Measurements from ENCODE around the gene AKAP13.

DNA sequence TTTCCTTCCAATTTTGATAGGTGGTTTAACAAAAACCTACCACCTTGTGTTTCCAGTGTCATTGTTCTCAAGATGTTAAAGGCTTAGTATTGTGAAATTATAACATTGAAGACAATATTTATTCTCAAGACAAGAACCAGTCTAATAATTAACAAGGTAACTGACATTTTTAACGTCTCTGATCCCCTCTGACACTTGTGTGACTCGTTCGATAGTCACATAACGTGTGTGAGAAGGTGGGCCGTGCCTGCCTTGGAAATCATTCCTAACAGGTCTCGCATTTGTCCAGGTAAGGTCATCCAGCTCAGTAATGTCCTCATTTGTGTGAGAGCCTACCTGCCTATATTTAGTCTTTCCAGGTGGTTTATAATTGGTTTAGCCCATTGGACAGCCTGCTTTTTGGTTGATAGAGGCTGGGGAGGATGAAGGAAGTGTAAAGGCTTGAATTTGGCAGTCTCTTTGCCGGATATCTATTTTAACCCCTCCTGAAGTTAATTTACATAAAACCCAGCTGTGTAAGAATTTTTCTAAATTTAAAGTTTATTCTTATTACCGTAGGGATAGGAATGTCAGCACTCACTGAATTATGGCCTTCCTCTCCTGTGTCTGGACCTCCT lies 94.4 kb downstream of the AKAP13 start:
- TF ChIP-seq, protein P1, sequence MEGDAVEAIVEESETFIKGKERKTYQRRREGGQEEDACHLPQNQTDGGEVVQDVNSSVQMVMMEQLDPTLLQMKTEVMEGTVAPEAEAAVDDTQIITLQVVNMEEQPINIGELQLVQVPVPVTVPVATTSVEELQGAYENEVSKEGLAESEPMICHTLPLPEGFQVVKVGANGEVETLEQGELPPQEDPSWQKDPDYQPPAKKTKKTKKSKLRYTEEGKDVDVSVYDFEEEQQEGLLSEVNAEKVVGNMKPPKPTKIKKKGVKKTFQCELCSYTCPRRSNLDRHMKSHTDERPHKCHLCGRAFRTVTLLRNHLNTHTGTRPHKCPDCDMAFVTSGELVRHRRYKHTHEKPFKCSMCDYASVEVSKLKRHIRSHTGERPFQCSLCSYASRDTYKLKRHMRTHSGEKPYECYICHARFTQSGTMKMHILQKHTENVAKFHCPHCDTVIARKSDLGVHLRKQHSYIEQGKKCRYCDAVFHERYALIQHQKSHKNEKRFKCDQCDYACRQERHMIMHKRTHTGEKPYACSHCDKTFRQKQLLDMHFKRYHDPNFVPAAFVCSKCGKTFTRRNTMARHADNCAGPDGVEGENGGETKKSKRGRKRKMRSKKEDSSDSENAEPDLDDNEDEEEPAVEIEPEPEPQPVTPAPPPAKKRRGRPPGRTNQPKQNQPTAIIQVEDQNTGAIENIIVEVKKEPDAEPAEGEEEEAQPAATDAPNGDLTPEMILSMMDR (IDR thresholded peaks at IDR 0.05) = no peak
- no peak for TF ChIP-seq JUND (IDR thresholded peaks at IDR 0.05)
- no peak for TF ChIP-seq TCF12 (IDR thresholded peaks at IDR 0.05)
- TF ChIP-seq EZH2phosphoT487 (IDR thresholded peaks at IDR 0.05; ENCODE audit: borderline replicate concordance, low read depth) = no peak
- TF ChIP-seq EP300 (IDR thresholded peaks at IDR 0.05; ENCODE audit: borderline replicate concordance in 1 of 2, low read depth in 1 of 2, low read length in 1 of 2) = no peak
- no peak for TF ChIP-seq RAD21 (IDR thresholded peaks at IDR 0.05; ENCODE audit: low read length)

All from SK-N-SH (cell line).